IMR-90 (cell line): ENCODE results near the gene GABRB3. TPM values are rescaled to one million over a fixed set of nuclear protein-coding genes. Genes with fewer than 3 reads are reported as not detected.

Experiments used
- ATAC-seq: fragments of 200-7000 bp; cut with Tn5 transposase; 2 replicates; pipeline ENCODE4 v1.9.1; 2020; ENCODE audit warnings: low read depth, mild to moderate bottlenecking, moderate library complexity
- BruUV-seq: library from RNA; stranded (reverse); fragments of 400-500 nt; replicated peaks from 2 replicates; lab custom pipeline; 2021; lab: Mats Ljungman, UMichigan
- CTCF ChIA-PET: fragments of 300-600 bp; formaldehyde crosslinking; extraction: SDS; loops from one replicate; lab custom pipeline; 2021; ENCODE audit warnings: antibody characterized with exemption; lab: Yijun Ruan, JAX
- POLR2A ChIA-PET: fragments of 300-600 bp; sonication (Branson Sonifier 250); formaldehyde crosslinking; loops from one replicate; lab custom pipeline; 2022; ENCODE audit warnings: antibody characterized with exemption; ENCODE audit not compliant: unreplicated experiment; lab: Charles Lee
- DNase-seq: peaks from one replicate; pipeline ENCODE4 v3.0.0; 2013
- H2AFZ ChIP-seq: replicated peaks from 2 replicates; pipeline ENCODE3; 2013; ENCODE audit warnings: low read length, mild to moderate bottlenecking; ENCODE audit not compliant: poor library complexity
- H2AK5ac ChIP-seq: 2 replicates; pipeline ENCODE4 v1.6.1; 2013; ENCODE audit warnings: low read depth, low read length, inconsistent platforms
- H2AK9ac ChIP-seq: replicated peaks from 2 replicates; pipeline ENCODE3; 2013; ENCODE audit warnings: mild to moderate bottlenecking, low read depth, low read length, moderate library complexity; ENCODE audit not compliant: poor library complexity
- H2BK120ac ChIP-seq: 2 replicates; pipeline ENCODE4 v1.6.1; 2013; ENCODE audit warnings: low read depth, low read length, inconsistent platforms
- H2BK15ac ChIP-seq: 3 replicates; pipeline ENCODE4 v1.6.1; 2013; ENCODE audit warnings: low read depth, low read length, inconsistent platforms
- H2BK20ac ChIP-seq: 2 replicates; pipeline ENCODE4 v1.6.1; 2013; ENCODE audit warnings: low read depth, mild to moderate bottlenecking, inconsistent platforms, low read length, moderate library complexity
- H2BK5ac ChIP-seq: 2 replicates; pipeline ENCODE4 v1.6.1; 2013; ENCODE audit warnings: mild to moderate bottlenecking, low read depth, low read length, inconsistent platforms; ENCODE audit not compliant: poor library complexity, severe bottlenecking
- H3K14ac ChIP-seq: replicated peaks from 2 replicates; pipeline ENCODE4 v1.6.1; 2013; ENCODE audit warnings: low read depth, low read length, inconsistent platforms
- H3K18ac ChIP-seq: 2 replicates; pipeline ENCODE4 v1.6.1; 2013; ENCODE audit warnings: low read depth, low read length, control low read depth
- H3K23ac ChIP-seq: 2 replicates; pipeline ENCODE4 v1.6.1; 2013; ENCODE audit warnings: low read depth, low read length, inconsistent platforms
- H3K27ac ChIP-seq: 2 replicates; pipeline ENCODE4 v1.5.1; 2013; ENCODE audit warnings: mild to moderate bottlenecking, control low read depth, low read length; ENCODE audit not compliant: insufficient read depth
- H3K27me3 ChIP-seq: 2 replicates; pipeline ENCODE4 v1.6.1; 2013; ENCODE audit warnings: low read length; ENCODE audit not compliant: control insufficient read depth, insufficient read depth
- H3K36me3 ChIP-seq: 2 replicates; pipeline ENCODE4 v1.6.1; 2013; ENCODE audit warnings: low read length, mixed read lengths; ENCODE audit not compliant: control insufficient read depth, insufficient read depth
- H3K4ac ChIP-seq: 2 replicates; pipeline ENCODE4 v1.6.1; 2013; ENCODE audit warnings: low read depth, low read length, inconsistent platforms
- H3K4me1 ChIP-seq: 2 replicates; pipeline ENCODE4 v1.6.1; 2013; ENCODE audit warnings: low read length, mixed read lengths; ENCODE audit not compliant: control insufficient read depth, insufficient read depth
- H3K4me2 ChIP-seq: 2 replicates; pipeline ENCODE4 v1.6.1; 2013; ENCODE audit warnings: low read depth, mild to moderate bottlenecking, control low read depth, low read length, moderate library complexity
- H3K4me3 ChIP-seq: 2 replicates; pipeline ENCODE4 v1.5.1; 2013; ENCODE audit warnings: low read depth, mild to moderate bottlenecking, control low read depth, low read length, moderate library complexity; ENCODE audit not compliant: insufficient read depth
- H3K56ac ChIP-seq: 2 replicates; pipeline ENCODE4 v1.6.1; 2013; ENCODE audit warnings: low read length, inconsistent platforms; ENCODE audit not compliant: insufficient read depth; ENCODE audit errors: extremely low read depth
- H3K79me1 ChIP-seq, 2 experiments: 2 replicates each; pipeline ENCODE4 v1.6.1; 2013; ENCODE audit warnings: low read length in 2 of 2, inconsistent platforms in 1 of 2, low read depth in 1 of 2
- H3K9ac ChIP-seq: 2 replicates; pipeline ENCODE4 v1.6.1; 2013; ENCODE audit warnings: low read depth, low read length, control low read depth
- H3K9me1 ChIP-seq: 2 replicates; pipeline ENCODE4 v1.6.1; 2013; ENCODE audit warnings: low read length, inconsistent platforms; ENCODE audit not compliant: insufficient read depth
- H3K9me3 ChIP-seq: 2 replicates; pipeline ENCODE4 v1.6.1; 2013; ENCODE audit warnings: low read length; ENCODE audit not compliant: control insufficient read depth, insufficient read depth
- H4K20me1 ChIP-seq: 2 replicates; pipeline ENCODE4 v1.6.1; 2013; ENCODE audit warnings: low read length, inconsistent platforms; ENCODE audit not compliant: insufficient read depth
- H4K5ac ChIP-seq: 2 replicates; pipeline ENCODE4 v1.6.1; 2013; ENCODE audit warnings: mild to moderate bottlenecking, low read depth, low read length, control low read depth
- H4K8ac ChIP-seq, 2 experiments: 2 replicates each; pipeline ENCODE4 v1.6.1; 2013; ENCODE audit warnings: low read depth in 2 of 2, low read length in 2 of 2, control low read depth in 1 of 2, inconsistent platforms in 1 of 2
- H4K91ac ChIP-seq: 2 replicates; pipeline ENCODE4 v1.6.1; 2013; ENCODE audit warnings: low read depth, low read length, inconsistent platforms; ENCODE audit not compliant: insufficient read depth
- CEBPB ChIP-seq: IDR thresholded peaks from 2 replicates; pipeline ENCODE4 v1.6.1; 2012; ENCODE audit warnings: low read depth, low read length, improper control_type of control experiment
- CTCF ChIP-seq: conservative IDR thresholded peaks from 2 replicates; pipeline ENCODE4 v1.5.1; 2012; ENCODE audit warnings: mild to moderate bottlenecking, low read depth, low read length, improper control_type of control experiment
- ELK1 ChIP-seq: fragments of 150-350 bp; IDR thresholded peaks from 2 replicates; pipeline ENCODE4 v1.6.1; 2016; ENCODE audit warnings: low read depth, mild to moderate bottlenecking, low read length, moderate library complexity, borderline replicate concordance
- MAZ ChIP-seq: IDR thresholded peaks from 2 replicates; pipeline ENCODE4 v1.6.1; 2012; ENCODE audit warnings: low read depth, mild to moderate bottlenecking, low read length, improper control_type of control experiment, moderate library complexity, borderline replicate concordance
- NFE2L2 ChIP-seq: fragments of 150-350 bp; IDR thresholded peaks from 2 replicates; pipeline ENCODE4 v1.6.1; 2016; ENCODE audit warnings: low read depth, mild to moderate bottlenecking, low read length
- RFX5 ChIP-seq: IDR thresholded peaks from 2 replicates; pipeline ENCODE4 v1.8.0; 2012; ENCODE audit warnings: low read depth, mild to moderate bottlenecking, low read length, moderate library complexity
- SMC3 ChIP-seq: fragments of 150-350 bp; IDR thresholded peaks from 2 replicates; pipeline ENCODE4 v1.6.1; 2016; ENCODE audit warnings: low read depth, mild to moderate bottlenecking, antibody characterized with exemption, low read length, moderate library complexity
- WGBS, 2 experiments: methylation state at CpG; one replicate each; pipeline versions ENCODE4 v1.1.5 to v1.1.7; 2013; ENCODE audit warnings: missing lambda C conversion rate in 2 of 2; ENCODE audit not compliant: insufficient read length in 1 of 2; ENCODE audit errors: extremely low coverage in 2 of 2; 5-methylcytosine and 5-hydroxymethylcytosine counted together
- dilution Hi-C: fragments of 300-500 bp; cut with HindIII; formaldehyde crosslinking; loops from one replicate; pipeline ENCODE4 v1.14.3; 2018; ENCODE audit warnings: low sequenced_read_pairs; ENCODE audit not compliant: unreplicated experiment
- in situ Hi-C: fragments of 300-500 bp; cut with MboI; formaldehyde crosslinking; loops from 3 replicates; pipeline ENCODE4 v1.14.3; 2019; ENCODE audit warnings: low sequenced_read_pairs, inconsistent platforms, mixed read lengths
- intact Hi-C: fragments of 100-400 bp; cut with micrococcal nuclease; formaldehyde crosslinking; loops from 2 replicates; pipeline ENCODE4 v1.10.0; 2022
- polyA plus RNA-seq, 3 experiments: library from polyadenylated mRNA; depleted of rRNA; stranded (reverse); fragments of >200 nt; gene quantifications; 2 replicates each; pipeline ENCODE4 v1.2.3, GENCODE V29; 2012; ENCODE audit warnings: low replicate concordance in 1 of 3
- total RNA-seq: library from RNA; depleted of rRNA; stranded (reverse); fragments of >200 nt; gene quantifications from 2 replicates; pipeline ENCODE4 v1.2.3, GENCODE V29; 2012

Gene GABRB3
- total and polyA plus RNA-seq, 2 of the 4 experiments (the other 2 are of a cell fraction), result 0.36 to 0.54 TPM

GRCh38 chr15:26651909-26652308, 121.0 kb downstream of the GABRB3 start:
- Histone ChIP-seq H2BK20ac (no peak overlapping the region), H4K5ac (no peak overlapping the region), H2AK5ac (no peak overlapping the region), H3K56ac (no peak overlapping the region), H3K4me1 (no peaks in the 10 kb centered on the region), H4K8ac (no peak overlapping the region), H3K9ac (no peak overlapping the region), H3K18ac (no peak overlapping the region), H3K9me3 (peaks cover 26% of the 10 kb centered on the region), H4K20me1 (no peaks in the 10 kb centered on the region), H2BK15ac (no peak overlapping the region), H3K79me1 (no peaks in the 10 kb centered on the region), H3K4me3 (no peak overlapping the region), H2BK5ac (no peak overlapping the region), H4K91ac (no peak overlapping the region), H3K4me2 (no peak overlapping the region), H3K23ac (no peak overlapping the region), H2AFZ (no peak overlapping the region), H3K9me1 (no peaks in the 10 kb centered on the region), H3K4ac (no peak overlapping the region), H2BK120ac (no peak overlapping the region), H3K27ac (no peak overlapping the region), H3K14ac (no peak overlapping the region), H3K36me3 (no peaks in the 10 kb centered on the region), H3K27me3 (no peaks in the 10 kb centered on the region), H2AK9ac (no peak overlapping the region)
- dilution Hi-C loops (no loop called here), in situ Hi-C loops (no loop called here), intact Hi-C loops (no loop called here)
- POLR2A ChIA-PET, result no interaction called here
- BruUV-seq, result no TSS peak
- no peak for DNase-seq
- ATAC-seq, result no peak
- CTCF ChIA-PET, result no interaction called here
- TF ChIP-seq CTCF (no peak), CEBPB (no peak), SMC3 (no peak), MAZ (no peak), ELK1 (no peak), NFE2L2 (no peak), RFX5 (no peak)
- WGBS, 2 experiments, result no CpG with 5 or more reads among the region's 1 CpG
